ENCODE data around the gene PTGDS.

Gene PTGDS

GRCh38 chr9:136946228-136947027 is 30.9 kb upstream of the PTGDS start:
- FAIRE-seq: no peak

DNA sequence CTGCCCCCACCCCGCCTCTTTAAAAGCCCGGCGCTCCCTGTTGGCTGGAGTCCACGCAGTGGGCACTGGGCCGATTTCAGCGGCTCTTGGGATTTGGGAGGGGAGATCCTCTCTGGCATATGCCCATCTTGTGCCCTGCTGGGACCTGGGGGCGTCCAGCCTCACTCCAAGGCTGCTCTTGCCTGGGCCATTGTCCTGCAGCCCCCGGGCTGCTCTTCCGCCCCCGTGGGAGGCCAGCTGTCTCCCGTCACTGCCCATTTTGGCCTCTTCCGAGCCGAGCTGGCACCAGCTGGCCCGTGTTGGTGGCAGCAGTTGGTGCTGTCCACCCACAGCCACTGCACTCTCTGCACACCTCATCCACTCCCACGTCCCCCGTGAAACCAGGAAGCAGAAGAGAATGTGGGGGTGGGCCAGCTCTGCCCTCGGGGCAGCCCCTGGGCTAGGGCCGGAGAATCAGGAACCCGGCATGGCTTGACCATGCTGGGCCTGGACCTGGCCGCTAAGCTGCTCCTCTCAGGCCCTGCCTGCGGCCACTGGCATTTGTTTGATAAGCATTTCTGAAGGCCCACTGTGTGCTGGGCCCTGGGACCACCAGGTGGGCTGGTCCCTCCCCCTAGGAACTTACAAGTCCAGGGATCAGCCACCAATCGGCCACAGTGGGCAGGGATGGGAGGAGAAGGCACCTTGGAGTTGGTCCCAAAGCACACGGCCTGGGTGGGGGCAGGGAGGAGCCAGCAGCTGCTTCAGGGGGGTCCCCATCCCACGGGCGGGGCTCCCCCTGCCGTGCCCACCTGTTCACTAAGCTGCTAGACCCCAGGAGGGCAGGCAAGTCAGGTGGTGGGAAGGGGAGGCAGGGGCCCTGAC is 30.0 kb upstream of the PTGDS start:
- no peak for FAIRE-seq

DNA sequence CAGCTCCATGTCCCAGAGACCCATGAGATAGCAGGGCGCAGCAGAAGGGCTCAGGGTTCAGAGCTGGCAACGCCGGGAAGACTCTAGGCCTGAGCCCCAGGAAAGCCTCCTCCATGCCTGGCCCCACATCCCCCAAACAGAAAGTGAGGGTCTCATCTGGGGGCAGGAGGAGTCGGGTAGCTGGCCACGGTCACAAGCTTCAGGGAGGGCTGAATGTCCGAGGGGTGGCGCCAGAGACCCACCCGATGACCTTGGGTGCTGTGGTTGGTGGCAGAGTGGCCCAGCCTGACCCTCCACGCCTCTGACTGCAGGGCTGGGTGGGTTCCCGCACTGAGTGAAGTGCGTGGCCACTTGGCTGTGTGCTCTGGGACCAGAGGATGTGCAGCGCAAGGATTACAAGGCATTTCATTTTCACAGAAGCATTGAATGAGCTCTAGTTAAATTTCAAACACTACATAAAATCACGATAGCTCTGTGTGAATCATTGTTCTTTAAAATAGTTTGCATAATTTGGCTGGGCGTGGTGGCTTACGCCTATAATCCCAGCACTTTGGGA is 29.3 kb upstream of the PTGDS start:
- FAIRE-seq: no peak

DNA sequence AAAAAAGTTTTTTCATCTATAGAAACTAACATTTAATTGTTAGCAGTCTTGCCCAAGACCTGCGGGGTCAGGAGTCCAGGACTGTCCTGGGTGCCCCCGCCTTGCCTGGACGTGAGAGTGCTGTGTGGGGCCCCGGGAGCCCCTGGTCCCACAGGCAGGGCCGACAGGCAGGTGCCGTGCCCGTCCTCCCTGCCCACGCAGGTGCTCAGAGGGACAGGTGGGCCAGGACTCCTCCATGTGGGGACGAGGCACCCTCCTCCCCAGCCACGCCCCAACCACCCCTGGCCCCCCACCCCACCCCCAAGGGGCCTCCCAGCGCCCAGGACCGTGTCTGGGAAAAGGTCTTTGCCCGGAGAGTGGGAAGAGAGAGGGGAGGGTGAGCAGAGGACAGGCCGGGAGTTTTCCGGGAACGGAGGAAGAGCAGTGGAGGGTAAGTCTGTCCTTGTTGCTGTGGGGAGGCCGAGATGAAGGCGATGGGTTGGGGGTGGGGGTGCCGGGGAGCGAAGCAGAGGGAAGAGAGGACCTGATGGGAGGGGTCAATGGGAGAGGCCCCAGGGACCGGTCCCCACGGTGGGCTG is 28.0 kb upstream of the PTGDS start:
- FAIRE-seq: no peak

DNA sequence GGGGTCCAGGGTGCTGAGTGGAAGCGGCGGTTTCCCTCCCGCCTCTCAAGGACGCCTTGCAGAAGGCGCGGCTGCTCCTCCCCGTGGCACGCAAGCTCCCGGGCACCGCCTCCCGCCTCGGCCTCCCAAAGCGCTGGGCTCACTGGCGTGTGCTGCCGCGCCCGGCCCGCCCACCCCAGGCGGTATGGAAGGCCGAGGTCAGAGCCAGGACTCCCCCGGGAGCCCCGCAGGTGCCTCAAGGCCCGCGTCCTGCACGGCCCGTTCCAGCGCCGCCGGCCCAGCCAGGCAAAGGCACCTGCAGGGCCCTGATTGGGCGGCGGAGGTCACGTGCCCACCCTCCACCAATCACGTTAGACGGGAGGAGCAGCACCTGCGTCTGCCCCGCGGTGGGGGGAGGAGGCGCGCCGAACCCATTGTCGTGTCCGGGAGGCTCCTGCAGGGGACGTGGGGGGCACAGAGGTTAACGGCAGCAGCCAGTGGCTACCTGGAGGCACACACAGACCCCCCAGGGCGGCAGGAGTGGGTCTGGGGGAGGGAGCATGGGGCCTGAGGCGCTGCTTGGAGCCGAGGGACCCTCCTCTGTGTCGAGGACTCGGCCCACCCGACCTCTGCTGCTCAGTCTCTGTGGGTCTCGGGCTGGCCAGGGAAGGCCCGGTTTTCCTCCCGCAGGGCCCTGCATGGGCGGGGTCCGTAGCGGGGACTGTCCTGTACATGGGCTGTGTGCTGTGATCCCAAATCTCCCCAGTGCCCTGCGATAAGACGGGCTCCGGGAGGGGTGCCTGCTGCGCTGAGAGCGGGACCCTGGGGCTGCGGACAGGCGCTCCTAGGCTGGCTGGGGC is 27.3 kb upstream of the PTGDS start:
- no peak for FAIRE-seq

GRCh38 chr9:136950656-136951276 is 26.5 kb upstream of the PTGDS start:
- FAIRE-seq: no peak

DNA sequence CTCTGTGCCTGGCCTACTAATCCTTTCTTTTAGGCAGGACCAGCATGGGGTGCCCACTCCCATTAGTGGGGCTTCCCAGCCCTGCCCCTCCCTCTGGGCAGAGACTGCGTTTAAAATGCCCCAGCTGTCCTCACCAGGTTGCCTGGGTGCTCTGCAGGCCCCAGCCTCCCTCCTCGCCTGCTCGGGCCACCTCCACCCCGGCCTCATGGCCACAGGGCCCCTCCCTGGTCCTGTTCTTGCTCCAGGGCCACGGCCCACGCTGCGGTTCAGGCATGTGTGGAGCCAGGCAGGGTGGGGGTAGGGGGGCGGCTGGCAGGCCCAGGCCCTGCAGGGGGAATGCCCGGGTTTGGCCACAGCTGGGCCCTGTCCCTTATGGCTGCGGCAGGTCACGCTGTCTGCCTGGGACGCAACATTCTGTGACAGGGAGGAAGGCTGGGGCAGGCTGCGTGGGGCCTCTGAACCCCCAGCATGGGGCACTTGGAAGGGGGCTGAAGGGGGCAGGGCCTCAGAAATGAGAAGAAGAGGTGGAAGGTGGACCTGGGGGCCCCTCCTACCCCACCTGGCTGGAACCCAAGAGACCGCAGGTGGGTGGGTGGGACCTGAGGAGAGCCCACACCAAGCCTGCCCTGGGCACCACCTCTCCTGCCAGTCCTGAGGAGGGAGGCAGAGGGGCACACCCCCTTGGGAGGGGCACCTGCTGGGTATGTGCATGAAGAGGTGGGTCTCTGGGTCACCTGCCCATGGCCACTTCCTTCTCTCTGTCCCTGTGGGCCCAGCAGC is 25.6 kb upstream of the PTGDS start, which contains the start of gene LCN12:
LCN12 (plus strand) TSS at position 733 of the 780 bp plus-strand sequence. CDS start 55 bp downstream, outside the sequence.
- no peak for FAIRE-seq

DNA sequence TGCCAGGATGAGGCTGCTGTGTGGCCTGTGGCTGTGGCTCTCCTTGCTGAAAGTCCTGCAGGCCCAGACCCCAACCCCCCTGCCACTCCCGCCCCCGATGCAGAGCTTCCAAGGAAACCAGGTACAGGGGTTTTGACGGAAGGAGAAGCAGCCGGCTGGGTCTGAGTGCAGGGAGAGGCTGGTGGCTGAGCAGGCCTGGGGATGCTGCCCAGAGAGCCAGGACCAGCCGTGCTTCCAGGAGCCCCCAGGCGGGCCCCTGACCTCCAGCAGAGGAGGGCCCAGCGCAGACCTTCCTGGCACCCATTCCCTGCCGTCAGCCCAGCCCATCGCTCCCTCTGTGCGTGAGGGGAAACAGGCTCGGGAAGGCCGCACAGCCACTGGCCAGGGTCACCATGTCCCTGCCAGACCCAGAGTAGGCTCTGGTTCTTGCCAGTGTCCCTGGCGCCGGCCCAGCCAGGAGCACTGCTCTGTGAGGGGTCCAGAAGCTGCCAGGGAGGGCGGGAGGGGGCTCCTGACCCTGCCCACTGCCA is 24.9 kb upstream of the PTGDS start:
- no peak for FAIRE-seq

- FAIRE-seq: no peak
Measured at GRCh38 chr9:136952876-136953770, 24.2 kb upstream of the PTGDS start.

DNA sequence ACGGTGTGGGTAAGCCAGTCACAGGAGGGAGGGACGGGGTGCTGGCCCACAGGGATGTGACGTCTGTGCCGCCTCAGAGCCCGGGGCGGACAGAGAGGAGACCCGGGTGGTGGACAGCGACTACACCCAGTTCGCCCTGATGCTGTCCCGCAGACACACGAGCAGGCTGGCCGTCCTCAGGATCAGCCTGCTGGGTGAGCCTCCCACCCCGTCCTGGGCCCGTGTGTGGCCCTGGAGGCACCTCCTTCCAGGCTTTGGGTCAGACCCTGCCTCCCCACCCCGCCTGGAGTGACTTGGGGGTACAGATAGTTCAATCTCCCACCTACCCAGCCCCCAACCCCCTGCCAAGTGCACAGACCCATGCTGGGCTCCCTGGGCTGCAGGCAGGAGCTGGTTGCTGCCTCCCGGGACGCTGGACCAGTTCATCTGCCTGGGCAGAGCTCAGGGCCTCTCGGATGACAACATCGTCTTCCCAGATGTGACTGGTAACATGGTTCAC is 23.5 kb upstream of the PTGDS start:
- no peak for FAIRE-seq

DNA sequence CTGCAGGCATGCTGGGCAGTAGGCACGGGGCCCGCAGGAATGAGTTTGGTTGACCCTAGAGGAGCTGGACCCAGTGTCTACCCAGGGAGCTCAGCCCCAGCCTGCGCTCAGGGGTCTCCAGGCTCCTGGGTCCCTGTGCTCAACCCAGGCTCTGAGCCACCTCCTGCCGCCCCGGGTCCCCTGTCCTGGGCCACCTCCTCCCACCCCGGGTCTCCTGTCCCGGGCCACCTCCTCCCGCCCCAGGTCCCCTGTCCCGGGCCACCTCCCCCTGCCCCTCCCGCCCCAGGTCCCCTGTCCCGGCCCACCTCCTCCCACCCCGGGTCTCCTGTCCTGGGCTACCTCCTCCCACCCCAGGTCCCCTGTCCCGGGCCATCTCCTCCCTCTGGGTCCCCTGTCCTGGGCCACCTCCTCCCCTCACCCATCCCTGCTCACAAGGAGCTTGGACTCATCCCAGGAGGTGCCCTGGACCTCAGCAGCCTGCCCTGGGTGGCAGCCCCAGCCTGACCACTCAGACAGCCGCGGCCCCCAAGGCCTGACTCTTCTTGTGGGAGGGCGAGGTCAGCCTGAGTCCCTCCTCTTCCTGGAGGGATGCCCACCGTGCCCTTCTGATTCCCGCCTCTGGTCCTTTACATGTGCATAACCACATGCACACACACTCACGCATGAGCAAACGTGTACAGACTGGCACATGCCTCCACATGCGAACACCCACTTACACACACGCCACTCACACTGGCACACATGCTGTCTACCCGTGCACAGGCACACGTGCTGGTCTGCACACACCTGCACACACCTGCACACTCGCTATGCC is 22.8 kb upstream of the PTGDS start:
- no peak for FAIRE-seq

DNA sequence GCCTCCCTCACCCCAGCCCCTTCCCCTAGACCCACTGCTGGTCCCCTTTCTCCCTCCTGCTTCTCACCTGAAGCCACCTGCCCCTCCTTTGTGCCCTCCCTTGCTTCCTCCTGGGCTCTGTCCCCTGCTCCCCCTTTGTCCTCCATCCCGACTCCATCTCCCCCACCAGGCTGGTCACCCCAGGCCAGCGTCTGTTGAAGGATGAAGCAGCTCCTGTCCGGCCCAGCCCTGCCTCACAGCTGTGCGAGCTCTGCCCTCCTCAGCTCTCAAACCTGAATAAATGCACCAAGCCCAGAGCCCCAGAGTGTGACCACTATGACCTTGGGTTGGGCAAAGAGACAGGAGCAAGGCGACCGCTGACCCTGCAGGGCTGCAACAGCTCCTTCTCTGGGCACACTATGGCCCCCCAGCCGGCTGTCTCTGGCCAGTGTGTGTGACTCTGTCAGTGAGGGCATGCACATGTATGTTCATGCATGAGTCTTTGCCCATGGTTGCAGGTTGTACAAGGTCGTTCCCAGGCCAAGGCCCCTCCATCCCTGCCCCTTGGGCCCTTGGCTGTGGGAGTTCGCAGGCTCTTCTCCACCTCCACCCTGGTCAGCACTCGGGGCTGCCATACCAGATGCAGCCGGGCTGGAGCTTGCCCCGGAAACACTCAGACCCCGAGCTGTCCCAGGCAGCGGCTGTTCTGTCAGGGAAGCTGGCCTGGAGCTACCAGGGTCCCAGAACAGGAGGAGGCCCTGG is 21.9 kb upstream of the PTGDS start:
- no peak for FAIRE-seq

GRCh38 chr9:136955943-136956335 is 21.4 kb upstream of the PTGDS start:
- FAIRE-seq: no peak

DNA sequence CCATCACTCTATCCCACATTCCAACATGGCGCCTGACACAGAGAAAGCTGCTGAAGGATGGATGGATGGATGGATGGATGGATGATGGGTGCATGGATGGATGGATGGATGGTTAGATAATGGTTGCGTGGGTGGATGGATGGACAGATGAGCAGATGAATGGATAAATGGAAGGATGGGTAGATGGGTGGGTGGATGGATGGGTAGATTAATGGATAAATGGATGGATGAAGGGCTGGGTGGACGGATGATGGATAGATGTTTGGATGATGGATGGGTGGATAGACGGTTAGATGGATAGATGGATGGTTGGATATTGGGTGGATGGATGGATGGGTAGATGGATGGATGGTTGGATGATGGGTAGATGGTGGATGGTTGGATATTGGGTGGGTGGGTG is 20.7 kb upstream of the PTGDS start:
- no peak for FAIRE-seq

- no peak for FAIRE-seq
Measured at GRCh38 chr9:136957461-136957860, 19.8 kb upstream of the PTGDS start.

GRCh38 chr9:136957901-136958300 is 19.4 kb upstream of the PTGDS start:
- no peak for FAIRE-seq

GRCh38 chr9:136958473-136958872 is 18.8 kb upstream of the PTGDS start:
- no peak for FAIRE-seq

Measured in TTC549 (cell line).